ENCODE data around the gene GGCT. TPM values are rescaled to one million over a fixed set of nuclear protein-coding genes. Genes with fewer than 3 reads are reported as not detected.

GGCT gene
- total RNA-seq, 4 donors from 2014 or later = 33.6 to 210 (median 130) TPM

GRCh38 chr7:30519122-30519521 lies 14.5 kb upstream of the GGCT start:
- no peak for TF ChIP-seq CTCF (IDR thresholded peaks at IDR 0.05)
- ATAC-seq (ENCODE audit: low FRiP score) (no peak), DNase-seq (ENCODE audit: low spot score) (no peak)

DNA sequence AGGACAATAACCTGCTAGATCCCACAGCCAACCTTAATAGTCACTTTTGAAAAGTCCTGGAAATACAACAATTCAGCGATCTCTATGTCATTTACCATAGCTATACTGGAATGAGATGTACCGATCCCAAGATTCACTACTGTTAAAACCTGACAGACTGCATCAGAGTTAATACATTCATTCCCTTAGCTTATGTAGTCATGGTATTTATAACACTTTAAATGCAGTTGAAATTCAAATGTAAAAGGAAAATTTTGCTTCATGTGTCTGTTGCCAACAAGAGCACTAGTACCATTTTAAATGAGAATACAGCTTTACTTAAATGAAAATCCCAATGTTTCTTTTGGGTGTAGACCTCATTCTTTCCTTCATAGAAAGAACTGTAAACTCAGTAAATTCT lies 11.1 kb upstream of the GGCT start:
- no peak for TF ChIP-seq CTCF (IDR thresholded peaks at IDR 0.05)
- DNase-seq (ENCODE audit: low spot score) (no peak), ATAC-seq (ENCODE audit: low FRiP score) (no peak)

DNA sequence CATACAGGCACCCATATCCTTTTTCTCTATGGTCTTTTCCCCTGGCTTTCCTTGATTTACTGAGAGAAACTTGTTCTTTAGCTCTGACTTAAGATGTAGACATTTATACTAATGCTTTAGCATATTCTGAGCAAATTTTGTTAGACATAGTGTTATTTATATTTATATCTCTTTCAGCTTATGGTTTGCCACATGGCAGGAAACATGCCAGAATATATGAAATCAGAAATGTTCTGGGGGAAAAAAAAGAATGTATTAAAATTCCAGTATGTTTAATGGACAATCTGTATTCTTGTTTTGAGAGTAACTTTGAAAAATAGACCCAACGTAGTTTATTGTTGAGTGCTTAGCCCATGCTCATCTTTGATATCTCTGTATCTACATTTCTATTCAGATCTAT lies 10.1 kb upstream of the GGCT start:
- no peak for DNase-seq (ENCODE audit: low spot score)

DNA sequence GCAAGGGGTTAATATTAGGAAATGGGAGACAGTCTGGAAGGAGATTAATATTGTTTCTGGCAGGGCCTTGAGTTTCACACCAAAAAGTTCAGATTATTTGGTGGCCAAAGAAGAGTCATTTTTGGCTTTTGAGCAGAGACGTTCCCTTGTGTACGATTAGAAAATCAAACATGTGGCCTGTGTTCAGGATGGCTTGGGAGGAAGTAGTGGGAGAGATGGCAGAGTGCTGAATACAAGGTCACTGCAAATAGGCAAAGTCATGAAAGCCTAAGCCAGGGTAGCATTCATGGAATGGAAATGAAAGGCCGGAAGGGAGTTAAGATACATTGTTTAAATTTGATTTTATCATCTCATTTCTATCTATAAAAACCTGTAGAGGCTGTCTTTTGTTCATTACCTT lies 9.5 kb upstream of the GGCT start:
- ATAC-seq (ENCODE audit: low FRiP score) = no peak
- no peak for TF ChIP-seq CTCF (IDR thresholded peaks at IDR 0.05)
- DNase-seq (ENCODE audit: low spot score) = no peak

More for the DNA sequence above, 10.1 kb upstream of the GGCT start:
- no peak for ATAC-seq (ENCODE audit: low FRiP score)
- no peak for TF ChIP-seq CTCF (IDR thresholded peaks at IDR 0.05)

DNA sequence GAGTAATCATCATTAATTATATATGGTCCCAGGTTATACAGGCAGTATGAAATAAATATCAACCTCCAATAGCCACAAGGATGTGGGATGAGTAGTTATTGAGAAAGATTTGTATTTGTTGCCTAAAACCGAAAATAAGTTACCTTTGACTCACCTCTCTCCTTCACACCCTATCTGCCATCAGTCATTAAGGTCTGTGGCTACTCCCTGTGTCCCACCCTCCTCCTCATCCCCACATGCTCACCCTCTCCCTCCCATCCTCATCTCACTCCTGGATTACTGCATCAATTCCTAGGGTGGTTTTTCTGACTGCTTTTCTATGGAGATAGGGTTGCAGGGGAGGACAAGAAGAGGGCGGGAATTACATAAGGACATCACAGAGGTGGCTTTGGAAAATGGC lies 9.1 kb upstream of the GGCT start:
- no peak for TF ChIP-seq CTCF (IDR thresholded peaks at IDR 0.05)
- ATAC-seq (ENCODE audit: low FRiP score) (no peak), DNase-seq (ENCODE audit: low spot score) (no peak)

GRCh38 chr7:30511973-30512662 lies 7.5 kb upstream of the GGCT start:
- ATAC-seq (ENCODE audit: low FRiP score) = no peak
- DNase-seq (ENCODE audit: low spot score) = no peak
- no peak for TF ChIP-seq CTCF (IDR thresholded peaks at IDR 0.05)

GRCh38 chr7:30511494-30511893 lies 6.9 kb upstream of the GGCT start:
- TF ChIP-seq CTCF (IDR thresholded peaks at IDR 0.05) = no peak
- DNase-seq (ENCODE audit: low spot score) (no peak), ATAC-seq (ENCODE audit: low FRiP score) (no peak)
